ENCODE results near the gene DGAT2.

Gene DGAT2

DNA sequence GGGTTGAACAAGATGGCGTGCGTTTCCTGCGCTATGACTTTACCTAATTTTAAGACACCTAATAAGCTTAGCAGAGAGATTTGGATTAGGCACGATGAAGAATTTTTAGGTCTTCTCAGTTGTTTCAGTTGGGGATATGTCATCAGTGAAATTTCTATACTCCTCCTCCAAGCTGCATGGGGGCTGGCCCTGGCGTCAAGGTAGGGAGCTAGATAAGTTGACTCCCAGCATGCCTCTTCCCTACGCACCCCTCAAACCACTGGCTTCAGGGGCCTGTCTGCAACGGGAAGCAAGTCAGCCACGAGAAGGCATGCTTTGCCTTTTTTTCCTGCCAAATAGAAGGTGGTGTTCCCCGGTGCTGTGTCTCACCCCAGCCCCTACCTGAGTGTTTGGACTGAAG lies 13.3 kb downstream of the DGAT2 start:
- Histone ChIP-seq H2AFZ (ENCODE audit: low read length) (no peak overlapping the region), H3F3A (ENCODE audit: insufficient read depth, low read length) (no peaks in the 10 kb centered on the region), H3K9me3 (ENCODE audit: low read length) (no peaks in the 10 kb centered on the region), H3K36me3 (ENCODE audit: insufficient read depth, low read length) (no peaks in the 10 kb centered on the region), H3K4me2 (ENCODE audit: low read length) (no peak overlapping the region), H4K20me1 (ENCODE audit: insufficient read depth, low read length) (no peaks in the 10 kb centered on the region), H3K27me3 (ENCODE audit: insufficient read depth, low read length) (no peaks in the 10 kb centered on the region), H3K9me2 (ENCODE audit: low read depth, low read length) (no peaks in the 10 kb centered on the region), H3K4me1 (ENCODE audit: insufficient read depth, low read length, severe bottlenecking) (no peaks in the 10 kb centered on the region), H3K79me2 (ENCODE audit: insufficient read depth, low read length) (no peaks in the 10 kb centered on the region), H3K4me3 (ENCODE audit: low read depth, low read length, poor library complexity, severe bottlenecking) (no peak overlapping the region), H3K9ac (ENCODE audit: low read length) (no peak overlapping the region), H3K27ac (ENCODE audit: low read depth, low read length, poor library complexity, severe bottlenecking) (no peak overlapping the region)
- TF ChIP-seq EZH2 (IDR thresholded peaks at IDR 0.05; ENCODE audit: borderline replicate concordance, low read length), result no peak
- TF ChIP-seq, protein P1, sequence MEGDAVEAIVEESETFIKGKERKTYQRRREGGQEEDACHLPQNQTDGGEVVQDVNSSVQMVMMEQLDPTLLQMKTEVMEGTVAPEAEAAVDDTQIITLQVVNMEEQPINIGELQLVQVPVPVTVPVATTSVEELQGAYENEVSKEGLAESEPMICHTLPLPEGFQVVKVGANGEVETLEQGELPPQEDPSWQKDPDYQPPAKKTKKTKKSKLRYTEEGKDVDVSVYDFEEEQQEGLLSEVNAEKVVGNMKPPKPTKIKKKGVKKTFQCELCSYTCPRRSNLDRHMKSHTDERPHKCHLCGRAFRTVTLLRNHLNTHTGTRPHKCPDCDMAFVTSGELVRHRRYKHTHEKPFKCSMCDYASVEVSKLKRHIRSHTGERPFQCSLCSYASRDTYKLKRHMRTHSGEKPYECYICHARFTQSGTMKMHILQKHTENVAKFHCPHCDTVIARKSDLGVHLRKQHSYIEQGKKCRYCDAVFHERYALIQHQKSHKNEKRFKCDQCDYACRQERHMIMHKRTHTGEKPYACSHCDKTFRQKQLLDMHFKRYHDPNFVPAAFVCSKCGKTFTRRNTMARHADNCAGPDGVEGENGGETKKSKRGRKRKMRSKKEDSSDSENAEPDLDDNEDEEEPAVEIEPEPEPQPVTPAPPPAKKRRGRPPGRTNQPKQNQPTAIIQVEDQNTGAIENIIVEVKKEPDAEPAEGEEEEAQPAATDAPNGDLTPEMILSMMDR (IDR thresholded peaks at IDR 0.05; ENCODE audit: low read length), result no peak

DNA sequence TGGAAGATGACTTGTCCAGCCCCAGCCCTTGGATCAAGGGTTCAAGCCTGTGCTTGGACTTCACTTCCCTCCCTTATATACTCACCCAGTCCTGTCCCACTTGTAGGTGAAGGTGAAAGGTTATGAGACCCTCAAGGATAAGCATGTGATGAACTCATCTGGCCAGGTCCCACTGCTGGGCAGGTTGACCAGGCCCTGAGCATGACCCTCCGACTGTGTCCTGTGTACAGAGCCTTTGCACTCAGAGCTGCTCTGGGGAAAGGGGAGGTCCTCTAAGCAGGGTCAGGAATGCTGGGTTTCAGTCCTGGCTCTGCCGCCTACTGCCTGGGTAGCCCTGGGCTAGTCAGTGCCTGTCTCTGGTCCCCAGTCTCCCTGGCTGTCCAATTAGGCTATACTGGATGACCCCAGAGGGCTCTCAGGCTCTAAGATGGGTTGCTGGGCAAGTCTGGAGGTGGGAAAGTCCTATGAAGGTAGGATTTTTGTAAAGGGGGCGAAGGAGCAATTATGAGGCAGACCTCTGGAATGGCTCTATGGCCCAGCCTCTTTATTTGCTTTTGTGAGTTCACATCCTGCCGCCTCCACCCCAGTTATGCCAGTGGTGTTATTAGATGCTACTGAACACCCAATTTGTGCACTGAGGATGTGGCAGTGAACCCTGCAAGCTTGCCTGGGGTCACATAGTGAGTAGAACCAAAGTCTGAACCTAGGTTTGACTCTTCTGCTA lies 14.1 kb downstream of the DGAT2 start:
- no peaks in the 10 kb centered on the region for H3K27me3 ChIP-seq (ENCODE audit: insufficient read depth, low read length)
- no peak overlapping the region for H3K4me3 ChIP-seq (ENCODE audit: low read depth, low read length, poor library complexity, severe bottlenecking)
- no peak for TF ChIP-seq EZH2 (IDR thresholded peaks at IDR 0.05; ENCODE audit: borderline replicate concordance, low read length)
- TF ChIP-seq, protein P1 (IDR thresholded peaks at IDR 0.05; ENCODE audit: low read length), result no peak
- H3K36me3 ChIP-seq (ENCODE audit: insufficient read depth, low read length), result no peaks in the 10 kb centered on the region
- H4K20me1 ChIP-seq (ENCODE audit: insufficient read depth, low read length), result no peaks in the 10 kb centered on the region
- no peaks in the 10 kb centered on the region for H3K9me3 ChIP-seq (ENCODE audit: low read length)
- H3F3A ChIP-seq (ENCODE audit: insufficient read depth, low read length), result no peaks in the 10 kb centered on the region
- no peaks in the 10 kb centered on the region for H3K79me2 ChIP-seq (ENCODE audit: insufficient read depth, low read length)
- H3K4me1 ChIP-seq (ENCODE audit: insufficient read depth, low read length, severe bottlenecking), result no peaks in the 10 kb centered on the region
- no peak overlapping the region for H3K9ac ChIP-seq (ENCODE audit: low read length)
- H3K4me2 ChIP-seq (ENCODE audit: low read length), result no peak overlapping the region
- no peak overlapping the region for H3K27ac ChIP-seq (ENCODE audit: low read depth, low read length, poor library complexity, severe bottlenecking)
- H3K9me2 ChIP-seq (ENCODE audit: low read depth, low read length), result no peaks in the 10 kb centered on the region
- H2AFZ ChIP-seq (ENCODE audit: low read length), result no peak overlapping the region

DNA sequence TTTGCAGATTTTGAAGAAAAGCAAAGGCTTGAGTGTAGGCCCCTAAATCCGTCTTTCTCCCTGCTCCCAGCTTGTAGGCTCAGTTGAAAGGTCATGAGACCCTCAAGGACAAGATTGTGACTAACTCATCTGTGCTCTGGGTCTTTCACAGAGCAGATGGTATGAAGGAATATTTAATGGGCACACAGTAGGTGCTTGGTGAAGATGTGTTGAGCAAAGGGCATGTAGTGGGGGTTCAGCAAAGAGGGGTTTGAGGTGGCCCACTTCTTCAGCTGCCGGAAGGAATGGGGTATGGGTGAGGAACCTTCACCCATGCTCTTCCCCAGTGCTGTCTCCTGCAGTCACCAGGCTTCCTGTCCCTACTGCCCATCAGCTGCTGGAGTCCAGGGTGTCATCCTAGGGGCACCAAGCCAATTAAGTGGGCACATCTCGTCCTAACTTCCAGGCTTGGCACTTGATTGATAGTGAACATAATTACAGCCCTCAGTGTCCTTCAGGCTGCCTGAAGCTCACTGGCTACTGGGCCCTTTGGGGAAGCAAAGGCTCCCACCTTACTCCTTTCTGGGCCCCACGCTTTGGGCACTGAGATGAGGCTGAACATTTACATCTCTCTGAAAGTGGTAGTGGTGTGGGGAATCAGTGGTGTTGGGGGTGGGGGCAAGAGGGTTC lies 15.0 kb downstream of the DGAT2 start:
- H3K4me1 ChIP-seq (ENCODE audit: insufficient read depth, low read length, severe bottlenecking), result no peaks in the 10 kb centered on the region
- H3K4me3 ChIP-seq (ENCODE audit: low read depth, low read length, poor library complexity, severe bottlenecking), result no peak overlapping the region
- no peak overlapping the region for H3K27ac ChIP-seq (ENCODE audit: low read depth, low read length, poor library complexity, severe bottlenecking)
- H3K9me2 ChIP-seq (ENCODE audit: low read depth, low read length), result no peaks in the 10 kb centered on the region
- H3K9ac ChIP-seq (ENCODE audit: low read length), result no peak overlapping the region
- H3K27me3 ChIP-seq (ENCODE audit: insufficient read depth, low read length), result no peaks in the 10 kb centered on the region
- H2AFZ ChIP-seq (ENCODE audit: low read length), result no peak overlapping the region
- no peaks in the 10 kb centered on the region for H3K79me2 ChIP-seq (ENCODE audit: insufficient read depth, low read length)
- no peak overlapping the region for H3K4me2 ChIP-seq (ENCODE audit: low read length)
- TF ChIP-seq, protein P1 (IDR thresholded peaks at IDR 0.05; ENCODE audit: low read length), result no peak
- TF ChIP-seq EZH2 (IDR thresholded peaks at IDR 0.05; ENCODE audit: borderline replicate concordance, low read length), result no peak
- no peaks in the 10 kb centered on the region for H3F3A ChIP-seq (ENCODE audit: insufficient read depth, low read length)
- H4K20me1 ChIP-seq (ENCODE audit: insufficient read depth, low read length), result no peaks in the 10 kb centered on the region
- no peaks in the 10 kb centered on the region for H3K9me3 ChIP-seq (ENCODE audit: low read length)
- no peaks in the 10 kb centered on the region for H3K36me3 ChIP-seq (ENCODE audit: insufficient read depth, low read length)

All from OCI-LY1 (cell line).